ENCODE measurements around the gene RNF26. TPM values are rescaled to one million over a fixed set of nuclear protein-coding genes. Genes with fewer than 3 reads are reported as not detected.
A peak's percentile ranks its signal among the peaks of the same experiment; 100 is the strongest.

Gene RNF26
- total RNA-seq, 2 donors from 2014 or later = 22.9 to 46.6 TPM

DNA sequence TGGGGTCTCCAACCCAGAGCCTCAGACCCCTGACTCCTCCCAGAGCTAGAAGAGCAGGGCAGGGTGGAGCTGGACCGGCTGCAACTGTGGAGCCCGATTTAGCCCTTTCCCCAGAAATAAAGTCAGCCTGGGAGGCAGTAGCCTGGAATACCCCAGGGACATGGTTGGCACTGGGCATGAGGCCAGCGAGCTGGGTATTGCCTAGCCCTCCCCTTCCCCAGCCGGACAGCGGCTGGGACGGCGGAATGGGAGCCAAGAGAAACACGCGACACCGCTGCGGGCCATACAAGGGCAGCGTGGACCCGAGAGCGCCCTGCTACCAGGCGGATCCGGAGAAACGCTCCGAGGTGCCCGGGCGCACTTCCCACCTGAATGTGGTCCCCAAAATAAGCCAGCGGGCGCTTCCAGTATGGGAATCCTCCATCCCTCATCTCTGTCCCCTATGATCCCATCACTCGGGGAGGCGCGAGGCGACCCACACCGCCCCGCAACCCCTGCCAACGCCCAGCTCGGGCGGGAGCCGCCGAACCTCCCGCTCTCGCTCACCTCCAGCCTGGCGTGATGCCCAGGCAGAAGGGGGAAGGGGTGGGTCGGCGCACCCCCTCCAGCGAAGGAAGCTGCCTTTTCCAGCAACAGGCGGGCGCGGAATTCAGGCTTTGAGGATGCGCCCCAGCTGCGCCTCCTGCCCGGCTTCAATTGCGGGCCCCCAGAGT lies 18.2 kb upstream of the RNF26 start:
- Histone ChIP-seq H3K4me1 (peaks cover 14% of the 10 kb centered on the region), H3K27me3 (peaks cover 30% of the 10 kb centered on the region), H3K9me3 (no peaks in the 10 kb centered on the region), H3K27ac (peak overlapping the region; percentile 61), H3K9ac (ENCODE audit: low read depth in 2 of 2, low read length in 2 of 2) (peak overlapping the region; percentile 74 to 81), H3K4me3 (peak overlapping the region; percentile 44), H3K36me3 (no peaks in the 10 kb centered on the region)
- no peak for DNase-seq
- TF ChIP-seq, protein P1, sequence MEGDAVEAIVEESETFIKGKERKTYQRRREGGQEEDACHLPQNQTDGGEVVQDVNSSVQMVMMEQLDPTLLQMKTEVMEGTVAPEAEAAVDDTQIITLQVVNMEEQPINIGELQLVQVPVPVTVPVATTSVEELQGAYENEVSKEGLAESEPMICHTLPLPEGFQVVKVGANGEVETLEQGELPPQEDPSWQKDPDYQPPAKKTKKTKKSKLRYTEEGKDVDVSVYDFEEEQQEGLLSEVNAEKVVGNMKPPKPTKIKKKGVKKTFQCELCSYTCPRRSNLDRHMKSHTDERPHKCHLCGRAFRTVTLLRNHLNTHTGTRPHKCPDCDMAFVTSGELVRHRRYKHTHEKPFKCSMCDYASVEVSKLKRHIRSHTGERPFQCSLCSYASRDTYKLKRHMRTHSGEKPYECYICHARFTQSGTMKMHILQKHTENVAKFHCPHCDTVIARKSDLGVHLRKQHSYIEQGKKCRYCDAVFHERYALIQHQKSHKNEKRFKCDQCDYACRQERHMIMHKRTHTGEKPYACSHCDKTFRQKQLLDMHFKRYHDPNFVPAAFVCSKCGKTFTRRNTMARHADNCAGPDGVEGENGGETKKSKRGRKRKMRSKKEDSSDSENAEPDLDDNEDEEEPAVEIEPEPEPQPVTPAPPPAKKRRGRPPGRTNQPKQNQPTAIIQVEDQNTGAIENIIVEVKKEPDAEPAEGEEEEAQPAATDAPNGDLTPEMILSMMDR (IDR thresholded peaks at IDR 0.05) = no peak
- intact Hi-C loops (cut with DNase I) = no loop called here

DNA sequence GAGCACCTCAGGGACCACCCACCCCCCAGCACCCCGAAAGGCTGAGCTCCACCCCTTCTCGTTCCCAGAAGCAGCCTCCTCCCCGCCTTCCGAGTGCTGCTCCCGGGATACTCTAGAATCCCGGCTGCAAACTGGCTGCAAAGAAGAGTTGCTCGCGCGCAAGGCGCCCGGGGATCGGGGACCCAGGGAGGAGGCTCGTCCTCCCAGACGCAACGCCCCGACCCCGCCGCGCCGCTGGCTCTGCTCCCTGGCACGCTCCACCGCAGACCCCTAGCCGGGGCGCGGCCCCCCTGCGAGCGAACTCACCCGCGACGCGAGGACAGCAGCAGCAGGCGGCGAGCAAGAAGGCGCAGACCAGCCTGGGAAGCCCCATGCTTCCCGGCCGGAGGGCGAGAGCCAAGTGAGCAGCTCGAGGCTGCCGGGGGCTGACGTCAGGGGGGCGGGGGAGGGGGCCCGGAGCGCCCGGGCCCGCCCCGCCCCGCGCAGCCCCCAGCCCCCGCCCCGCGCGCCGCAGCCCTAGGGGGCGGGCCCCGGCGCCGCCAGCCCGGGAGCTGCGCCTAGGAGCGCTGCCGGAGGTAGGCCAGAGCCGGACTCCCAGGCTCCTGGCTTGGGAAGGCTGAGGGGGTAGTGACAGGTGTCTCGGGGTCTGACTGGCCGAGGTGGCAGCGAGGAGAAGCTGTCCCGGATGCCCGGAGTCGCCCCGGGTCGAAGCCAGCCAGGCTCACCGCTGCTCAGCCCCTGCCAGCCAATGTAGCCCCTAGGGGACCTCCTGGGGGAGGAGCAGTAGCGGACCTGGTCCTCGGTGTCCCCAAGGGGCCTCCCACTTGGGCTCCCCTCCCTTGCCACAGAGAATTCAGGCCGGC lies 17.4 kb upstream of the RNF26 start, which contains the start of gene MCAM:
Gene MCAM (minus strand): TSS at position 402 of the 863 bp plus-strand sequence. CDS start 29 bp downstream, at position 373.
- no peak for DNase-seq
- Histone ChIP-seq H3K27me3 (peaks cover 30% of the 10 kb centered on the region), H3K4me3 (peak within 1 kb of the TSS; percentile 44), H3K27ac (peak within 1 kb of the TSS; percentile 61), H3K4me1 (peaks cover 15% of the 10 kb centered on the region), H3K36me3 (no peaks in the 10 kb centered on the region), H3K9me3 (no peaks in the 10 kb centered on the region), H3K9ac (ENCODE audit: low read depth in 2 of 2, low read length in 2 of 2) (peak within 1 kb of the TSS; percentile 74 to 81)
- TF ChIP-seq, protein P1 (IDR thresholded peaks at IDR 0.05) = no peak
- intact Hi-C loops (cut with DNase I) = no loop called here

DNA sequence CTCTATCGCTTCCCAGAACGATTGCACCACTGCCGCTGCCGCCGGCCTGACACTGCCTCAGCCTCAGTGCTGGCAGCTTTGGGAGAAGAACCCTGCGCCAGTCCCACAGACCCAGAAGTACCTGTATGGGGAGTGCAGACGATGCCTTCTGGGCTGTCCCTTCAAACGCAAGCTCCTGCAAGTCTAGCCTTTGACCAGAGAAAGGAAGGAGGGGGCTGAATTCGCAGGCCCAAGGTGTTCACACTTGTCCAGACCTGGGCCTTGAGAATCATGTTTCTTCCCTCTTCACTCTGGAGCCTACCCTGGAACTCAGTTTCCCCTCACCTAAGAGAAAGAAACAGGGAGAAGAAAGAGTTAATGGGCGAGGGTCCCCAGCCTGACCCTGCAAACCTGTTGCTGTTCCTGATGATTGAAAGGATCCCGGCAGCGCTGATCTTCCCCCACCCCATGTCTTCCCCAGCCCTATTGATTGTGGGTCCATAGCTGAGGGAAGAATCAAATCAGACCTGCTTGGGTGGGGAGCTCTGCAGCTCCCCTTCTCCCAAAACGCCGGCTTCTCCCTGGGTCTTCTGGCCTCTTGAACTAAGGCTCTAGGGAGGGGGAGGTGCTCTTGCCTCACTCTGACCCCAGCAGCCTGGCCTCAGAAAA lies 16.6 kb upstream of the RNF26 start:
- peaks cover 15% of the 10 kb centered on the region for H3K4me1 ChIP-seq
- TF ChIP-seq, protein P1 (IDR thresholded peaks at IDR 0.05) = no peak
- no peaks in the 10 kb centered on the region for H3K36me3 ChIP-seq
- H3K27ac ChIP-seq = peak overlapping the region; percentile 23
- no peak for DNase-seq
- H3K9ac ChIP-seq (ENCODE audit: low read depth in 2 of 2, low read length in 2 of 2) = peak overlapping the region; percentile 21 to 43
- no peaks in the 10 kb centered on the region for H3K9me3 ChIP-seq
- peaks cover 30% of the 10 kb centered on the region for H3K27me3 ChIP-seq
- intact Hi-C loops (cut with DNase I) = no loop called here
- H3K4me3 ChIP-seq = no peak overlapping the region

DNA sequence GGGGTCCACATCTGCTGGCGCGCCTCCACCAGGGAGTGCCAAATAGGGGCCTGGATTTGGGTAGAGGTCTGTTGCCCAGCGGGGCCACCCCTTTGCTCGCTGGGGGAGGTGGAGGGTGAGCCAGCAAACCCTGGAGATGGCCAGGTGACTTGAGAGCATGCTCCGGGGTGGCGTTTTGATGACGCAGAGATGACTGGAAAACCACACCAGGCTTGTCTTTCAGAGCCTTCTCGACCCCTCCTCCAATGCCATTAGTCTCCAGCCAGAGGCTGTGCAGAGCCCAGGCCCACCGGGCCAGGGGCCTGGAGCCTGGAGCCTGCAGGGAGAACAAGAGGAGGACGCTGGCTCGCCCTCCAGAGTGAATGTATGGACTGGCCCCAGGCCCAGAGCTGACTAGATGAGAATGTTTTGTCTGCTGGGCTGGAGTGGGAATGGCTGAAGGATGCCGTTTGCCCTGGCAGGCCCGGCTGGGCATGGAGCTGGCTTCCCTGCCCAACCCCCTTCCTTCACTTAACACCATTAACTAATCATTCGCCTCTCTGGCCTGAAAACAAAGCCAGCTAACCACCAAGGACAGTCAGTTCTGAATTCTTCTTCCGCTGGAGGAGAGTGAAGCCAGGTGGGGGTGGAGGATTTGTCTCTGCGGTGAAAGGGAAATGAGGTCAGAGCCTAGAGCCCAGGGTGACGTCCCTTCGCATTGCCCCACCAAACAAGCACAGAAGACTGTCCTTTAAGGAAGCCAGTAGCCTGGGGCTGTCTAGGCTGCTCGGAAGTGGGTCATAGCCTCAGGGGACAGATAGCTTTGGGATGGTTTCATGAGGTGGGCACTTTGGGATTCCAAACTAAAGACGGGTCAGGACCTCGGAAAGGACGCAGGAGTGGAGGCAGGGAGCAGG lies 15.8 kb upstream of the RNF26 start:
- H3K4me3 ChIP-seq = no peak overlapping the region
- no peaks in the 10 kb centered on the region for H3K36me3 ChIP-seq
- TF ChIP-seq, protein P1 (IDR thresholded peaks at IDR 0.05) = no peak
- peak overlapping the region; percentile 23 for H3K27ac ChIP-seq
- peaks cover 15% of the 10 kb centered on the region for H3K4me1 ChIP-seq
- no peak for DNase-seq
- no peaks in the 10 kb centered on the region for H3K9me3 ChIP-seq
- intact Hi-C loops (cut with DNase I) = no loop called here
- H3K27me3 ChIP-seq = peaks cover 30% of the 10 kb centered on the region
- H3K9ac ChIP-seq (ENCODE audit: low read depth in 2 of 2, low read length in 2 of 2) = peak overlapping the region in 1 of 2 donors; percentile 21
